DLD1 (cell line): ENCODE data around the gene PPP1R18.
"Not testable (repeated sequence)": the region's sequence is repeated elsewhere in the genome, so short reads cannot be mapped to it uniquely, and the experiment has no call there.

Source experiments
- in situ Hi-C: cut with HindIII; loops from 2 replicates; pipeline ENCODE4 v1.10.0; 2017; ENCODE audit warnings: low sequenced_read_pairs

PPP1R18 gene

DNA sequence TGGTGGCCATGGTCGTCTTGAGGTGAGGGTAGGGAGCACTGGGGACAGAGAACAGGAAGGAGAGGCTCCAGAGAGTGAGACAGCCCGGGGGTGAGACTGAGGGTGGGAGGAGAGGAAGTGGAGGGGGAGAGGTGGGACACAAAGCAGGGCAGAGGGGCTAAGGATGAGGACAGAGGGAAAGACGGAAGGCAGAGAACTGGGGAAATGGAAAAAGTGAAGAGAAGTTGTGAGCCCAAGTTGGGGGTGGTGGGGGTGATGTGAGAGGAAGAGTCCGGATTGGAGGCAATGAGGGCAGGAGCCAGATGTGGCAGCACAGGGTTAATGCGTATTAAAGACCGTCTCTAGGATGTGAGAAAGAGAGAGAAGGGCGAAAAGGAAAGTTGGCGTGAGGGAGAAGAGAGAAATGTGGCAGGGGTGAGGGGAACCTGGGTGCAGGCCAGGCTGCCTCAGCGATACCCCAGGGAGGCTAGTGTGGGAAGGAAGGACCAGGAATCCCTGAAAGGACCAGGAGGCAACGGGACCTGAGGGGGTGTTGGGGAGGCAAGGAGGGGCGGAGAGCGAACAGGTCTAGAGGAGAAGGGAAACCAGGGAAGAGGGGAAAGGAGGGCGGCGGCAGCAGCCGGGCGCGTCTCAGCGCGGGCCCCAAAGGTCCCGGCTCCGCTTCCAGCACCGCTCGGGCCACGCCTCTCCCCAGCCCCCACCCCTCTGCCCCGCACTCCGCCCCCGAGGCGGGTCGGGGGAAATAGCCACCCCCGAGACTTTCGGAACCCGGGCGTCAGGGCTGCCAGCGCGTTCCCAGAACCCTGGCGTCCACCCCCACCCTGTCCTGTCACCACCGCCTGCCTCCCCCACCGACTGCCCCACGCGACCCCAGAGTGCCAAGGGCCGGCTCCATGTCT lies at the start of gene PPP1R18:
Gene PPP1R18 (minus strand): TSS at position 637 of the 899 bp plus-strand sequence. CDS start 627 bp downstream, at position 10.
- in situ Hi-C loops, result no loop called here

DNA sequence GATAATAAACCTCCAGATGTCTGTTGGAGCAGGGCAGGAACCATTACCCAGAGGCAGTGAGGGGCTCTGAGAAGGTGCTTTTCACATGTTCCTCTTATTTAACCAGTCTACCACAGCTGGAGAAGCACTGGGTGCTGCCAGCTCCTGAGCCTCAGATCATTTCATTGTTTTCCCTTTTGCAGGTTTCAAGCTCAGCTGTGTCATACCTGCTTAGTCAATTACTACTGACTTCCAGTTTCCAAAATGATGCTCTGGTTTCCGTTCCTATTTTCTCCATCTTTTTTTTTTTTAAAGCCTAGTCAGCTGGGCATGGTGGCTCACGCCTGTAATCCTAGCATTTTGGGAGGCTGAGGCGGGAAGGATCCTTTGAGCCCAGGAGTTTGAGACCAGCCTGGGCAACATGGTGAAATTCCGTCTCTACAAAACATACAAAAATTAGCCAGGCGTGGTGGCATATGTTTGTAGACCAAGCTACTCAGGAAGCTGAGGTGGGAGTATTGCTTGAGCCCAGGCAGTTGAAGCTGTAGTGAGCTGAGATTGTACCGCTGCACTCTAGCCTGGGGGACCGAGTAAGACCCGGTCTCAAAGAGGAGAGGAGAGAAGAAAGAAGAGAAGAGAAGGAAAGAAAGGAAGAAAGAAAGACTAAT lies 49.3 kb upstream of the PPP1R18 start:
- in situ Hi-C loops, result loop anchor here (25.0 kb wide), 1 partner anchor 152 kb away; the partner anchor contains the start of gene DDR1

DNA sequence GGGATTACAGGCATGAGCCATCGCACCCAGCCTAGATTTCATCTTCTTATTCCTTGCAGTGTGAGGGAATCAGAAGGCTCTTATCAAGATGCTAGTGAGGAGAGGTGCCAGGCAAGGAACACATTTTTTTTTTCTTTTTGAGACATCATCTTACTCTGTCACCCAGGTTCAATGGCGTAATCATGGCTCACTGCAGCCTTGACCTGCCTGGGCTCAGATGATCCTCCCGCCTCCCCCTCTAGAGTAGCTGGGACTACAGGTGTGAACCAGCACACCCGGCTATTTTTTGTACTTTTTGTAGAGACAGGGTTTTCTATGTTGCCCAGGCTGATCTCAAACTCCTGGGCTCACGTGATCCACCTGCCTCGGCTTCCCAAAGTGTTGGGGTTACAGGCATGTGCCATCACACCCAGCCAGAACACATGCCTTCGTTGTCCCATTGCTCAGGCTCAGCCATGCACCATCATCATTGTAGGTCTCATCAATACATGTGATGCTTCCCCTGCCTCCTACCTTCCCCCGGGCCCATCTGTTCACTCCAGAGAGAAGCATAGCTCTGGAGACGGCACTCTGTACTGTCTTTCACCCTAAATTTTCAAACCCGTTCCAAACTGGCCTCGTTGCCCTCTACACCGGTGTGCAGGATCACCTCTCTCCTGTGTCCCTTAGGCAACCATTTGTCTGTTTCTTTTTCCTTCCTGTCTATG lies 45.9 kb upstream of the PPP1R18 start:
- in situ Hi-C loops, result loop anchor here (25.0 kb wide), 1 partner anchor 155 kb away; the partner anchor contains the start of gene DDR1

GRCh38 chr6:30730601-30731435 lies 44.4 kb upstream of the PPP1R18 start:
- in situ Hi-C loops, result loop anchor here (25.0 kb wide), 1 partner anchor 156 kb away; the partner anchor contains the start of gene DDR1

DNA sequence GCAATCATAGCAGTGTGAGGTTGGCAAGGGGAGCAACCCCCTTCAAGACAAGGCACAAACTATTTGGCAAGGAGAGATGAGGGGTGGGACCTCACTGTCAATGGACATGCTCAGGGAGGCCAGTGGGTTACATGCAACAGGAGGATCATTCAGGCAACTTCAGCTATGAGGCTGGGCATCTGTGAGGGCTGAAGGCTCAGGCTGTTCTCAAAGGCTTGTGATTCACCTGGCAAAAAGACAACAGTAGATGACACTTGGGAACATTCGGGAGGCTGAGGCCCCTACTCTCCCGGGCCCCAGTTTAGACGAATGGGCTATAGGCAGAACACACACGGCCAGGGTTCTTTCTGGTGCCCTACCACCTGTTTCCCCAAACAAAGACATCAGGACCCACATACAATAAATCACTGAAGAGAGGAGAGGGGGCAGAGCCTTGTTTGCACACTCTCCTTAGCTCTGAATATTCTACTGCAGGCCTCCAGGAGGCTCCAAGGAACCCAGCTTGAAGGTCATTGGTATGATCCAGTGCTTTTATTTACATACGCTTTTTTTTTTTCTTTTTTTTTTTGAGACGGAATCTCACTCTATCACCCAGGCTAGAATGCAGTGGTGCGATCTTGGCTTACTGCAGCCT lies 41.6 kb upstream of the PPP1R18 start:
- in situ Hi-C loops, result loop anchor here (25.0 kb wide), 1 partner anchor 159 kb away; the partner anchor contains the start of gene DDR1

DNA sequence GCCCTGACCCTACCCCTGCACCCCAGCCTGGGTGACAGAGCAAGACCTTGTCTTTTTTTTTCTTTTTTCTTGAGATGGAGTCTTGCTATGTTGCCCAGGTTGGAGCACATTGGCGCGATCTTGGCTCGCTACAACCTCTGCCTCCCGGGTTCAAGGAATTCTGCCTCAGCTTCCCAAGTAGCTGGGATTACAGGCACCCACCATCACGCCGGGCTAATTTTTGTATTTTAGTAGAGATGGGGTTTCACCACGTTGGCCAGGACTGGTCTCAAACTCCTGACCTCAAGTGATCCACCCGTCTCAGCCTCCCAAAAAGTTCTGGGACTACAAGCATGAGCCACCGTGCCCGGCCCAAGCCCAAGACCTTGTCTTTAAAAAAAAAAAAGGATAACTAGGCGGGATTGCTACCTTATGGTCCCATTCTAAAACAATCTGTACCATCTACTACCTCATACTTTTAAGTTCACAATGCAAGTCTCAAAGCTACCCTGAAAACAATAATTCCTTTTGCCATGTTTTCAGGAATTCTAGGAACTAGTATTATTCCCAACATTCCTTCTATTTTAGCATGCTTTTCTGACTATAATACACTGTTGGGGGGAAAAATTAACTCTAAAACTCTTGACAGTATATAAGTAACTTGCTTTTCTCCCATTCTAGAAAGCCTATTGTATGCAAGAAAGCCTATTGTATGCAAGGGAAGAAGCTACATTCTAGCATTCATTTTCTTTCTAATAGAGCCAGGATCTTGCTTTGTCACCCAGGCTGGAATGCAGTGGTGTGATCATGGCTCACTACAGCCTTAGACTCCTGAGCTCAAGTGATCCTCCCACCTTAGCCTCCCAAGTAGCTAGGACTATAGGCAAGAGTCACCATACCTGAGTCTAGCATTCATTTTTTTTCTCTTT lies 40.3 kb upstream of the PPP1R18 start:
- in situ Hi-C loops, result loop anchor here (25.0 kb wide), 1 partner anchor 161 kb away; the partner anchor contains the start of gene DDR1

GRCh38 chr6:30725713-30726505 lies 39.5 kb upstream of the PPP1R18 start:
- in situ Hi-C loops, result loop anchor here (25.0 kb wide), 1 partner anchor 161 kb away; the partner anchor contains the start of gene DDR1

DNA sequence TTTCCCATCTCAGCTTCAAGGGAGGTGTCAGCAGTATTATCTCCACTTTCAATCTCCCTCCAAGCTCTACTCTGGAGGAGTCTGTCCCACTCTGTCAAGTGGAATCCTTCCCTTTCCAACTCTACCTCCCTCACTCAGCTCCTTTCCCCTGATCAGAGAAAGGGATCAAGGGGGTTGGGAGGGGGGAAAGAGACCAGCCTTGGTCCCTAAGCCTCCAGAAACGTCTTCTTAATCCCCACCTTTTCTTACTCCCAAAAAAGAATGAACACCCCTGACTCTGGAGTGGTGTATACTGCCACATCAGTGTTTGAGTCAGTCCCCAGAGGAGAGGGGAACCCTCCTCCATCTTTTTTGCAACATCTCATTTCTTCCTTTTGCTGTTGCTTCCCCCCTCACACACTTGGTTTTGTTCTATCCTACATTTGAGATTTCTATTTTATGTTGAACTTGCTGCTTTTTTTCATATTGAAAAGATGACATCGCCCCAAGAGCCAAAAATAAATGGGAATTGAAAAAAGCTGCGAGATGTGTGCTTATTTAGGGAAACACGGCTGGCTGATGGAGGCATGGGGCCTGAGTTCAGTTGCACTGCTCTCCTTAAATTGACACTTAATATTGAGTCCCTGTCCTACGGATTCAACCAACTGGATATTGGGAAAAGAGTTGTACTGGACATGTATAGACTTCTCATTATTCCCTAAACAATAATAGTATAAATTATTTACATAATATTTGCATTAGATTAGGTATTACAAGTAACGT lies 38.6 kb upstream of the PPP1R18 start:
- in situ Hi-C loops, result loop anchor here (25.0 kb wide), 1 partner anchor 162 kb away; the partner anchor contains the start of gene DDR1

GRCh38 chr6:30723843-30724741 lies 37.6 kb upstream of the PPP1R18 start:
- in situ Hi-C loops, result not testable (repeated sequence)

DNA sequence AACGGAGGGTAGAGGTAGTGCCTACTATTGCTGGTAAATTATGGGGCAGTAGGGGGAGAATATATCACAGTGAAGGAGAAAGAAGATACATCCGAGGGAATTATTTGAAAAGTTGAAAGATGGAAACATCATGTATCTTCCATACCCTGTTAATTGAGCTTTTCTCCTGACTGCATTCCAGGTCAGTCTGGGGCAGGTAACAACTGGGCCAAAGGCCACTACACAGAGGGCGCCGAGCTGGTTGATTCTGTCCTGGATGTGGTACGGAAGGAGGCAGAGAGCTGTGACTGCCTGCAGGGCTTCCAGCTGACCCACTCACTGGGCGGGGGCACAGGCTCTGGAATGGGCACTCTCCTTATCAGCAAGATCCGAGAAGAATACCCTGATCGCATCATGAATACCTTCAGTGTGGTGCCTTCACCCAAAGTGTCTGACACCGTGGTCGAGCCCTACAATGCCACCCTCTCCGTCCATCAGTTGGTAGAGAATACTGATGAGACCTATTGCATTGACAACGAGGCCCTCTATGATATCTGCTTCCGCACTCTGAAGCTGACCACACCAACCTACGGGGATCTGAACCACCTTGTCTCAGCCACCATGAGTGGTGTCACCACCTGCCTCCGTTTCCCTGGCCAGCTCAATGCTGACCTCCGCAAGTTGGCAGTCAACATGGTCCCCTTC lies 36.9 kb upstream of the PPP1R18 start:
- in situ Hi-C loops, result not testable (repeated sequence)

GRCh38 chr6:30722280-30723112 lies 36.1 kb upstream of the PPP1R18 start:
- in situ Hi-C loops, result no loop called here

DNA sequence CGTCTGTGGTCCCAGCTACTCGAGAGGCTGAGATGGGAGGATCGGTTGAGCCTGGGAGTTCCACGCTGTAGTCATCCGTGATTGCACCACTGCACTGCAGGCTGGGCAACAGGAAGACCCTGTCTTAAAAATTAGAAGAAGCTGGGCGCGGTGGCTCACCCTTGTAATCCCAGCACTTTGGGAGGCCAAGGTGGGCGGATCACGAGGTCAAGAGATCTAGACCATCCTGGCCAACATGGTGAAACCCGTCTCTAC lies 35.5 kb upstream of the PPP1R18 start:
- in situ Hi-C loops, result not testable (repeated sequence)

DNA sequence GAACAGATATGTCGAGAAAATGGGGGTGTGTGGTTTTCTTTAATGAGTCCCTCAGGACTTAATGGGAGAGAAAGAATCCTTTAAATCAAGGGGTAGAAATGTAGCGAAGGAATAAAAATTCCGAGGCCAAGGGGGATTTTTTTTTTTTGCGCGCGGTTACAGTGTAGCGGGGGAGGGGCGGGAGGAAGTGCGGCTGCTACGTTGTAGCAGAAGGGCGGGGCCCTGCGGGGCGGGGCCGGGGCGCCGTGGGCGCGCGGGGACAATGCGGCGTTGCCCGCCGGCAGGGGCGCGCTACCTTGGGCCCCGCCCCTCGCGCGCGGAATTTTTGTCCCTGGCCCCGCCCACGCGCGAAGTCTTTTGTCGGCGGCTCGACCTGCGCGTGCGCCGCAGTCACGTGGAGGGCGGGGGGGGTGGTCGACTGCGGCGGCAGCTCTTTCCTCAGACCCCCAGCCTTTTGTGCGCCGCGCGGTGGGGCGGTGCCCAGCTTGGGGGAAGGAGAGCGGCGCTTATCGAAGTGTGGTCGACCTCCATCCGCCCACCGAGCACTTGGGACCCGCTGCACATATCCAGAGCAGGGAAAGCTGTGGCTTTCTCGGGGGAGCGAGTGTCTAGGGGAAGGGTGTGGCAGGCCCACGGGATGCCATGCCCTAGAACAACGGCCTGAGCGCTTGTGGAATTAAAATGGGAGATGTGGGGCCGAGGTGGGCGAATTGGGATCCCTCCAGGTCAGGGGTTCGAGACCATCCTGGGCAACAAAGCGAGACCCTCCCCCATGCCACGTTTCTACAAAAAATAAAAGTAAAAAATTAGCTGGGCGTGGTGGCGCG lies 35.0 kb upstream of the PPP1R18 start:
- in situ Hi-C loops, result no loop called here

DNA sequence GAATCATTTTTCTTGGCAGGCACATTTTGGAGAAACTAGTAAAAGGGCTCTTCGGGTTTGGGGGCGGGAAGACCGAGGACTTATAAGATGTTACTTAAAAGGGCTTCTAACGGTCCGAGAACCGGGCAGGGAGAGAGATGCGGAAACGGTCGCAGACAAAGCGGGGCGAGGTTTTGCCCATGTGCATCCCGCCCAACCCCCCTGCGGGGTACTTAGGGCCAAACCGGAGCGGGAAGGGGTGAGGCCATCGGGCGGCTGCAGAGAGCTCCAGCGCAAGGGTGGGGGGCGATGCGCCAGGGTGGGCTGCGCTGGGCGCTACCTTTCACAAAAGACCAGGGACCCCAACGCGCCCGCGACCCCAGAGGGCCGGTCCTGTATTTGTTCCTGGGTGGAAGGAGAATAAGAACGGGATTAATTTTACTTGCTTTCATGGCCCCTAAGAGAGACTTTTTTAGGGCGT lies 34.3 kb upstream of the PPP1R18 start:
- in situ Hi-C loops, result no loop called here
